ENCODE data around the gene AKT2.

- TF ChIP-seq CTCF (conservative IDR thresholded peaks at IDR 0.05; ENCODE audit: low read length), result no peak
- no peak for TF ChIP-seq EZH2phosphoT487 (IDR thresholded peaks at IDR 0.05; ENCODE audit: borderline replicate concordance)
These were observed 33.2 kb downstream of the AKT2 start for GRCh38 chr19:40251991-40252390.

Data from Loucy (cell line).